ENCODE data around the gene ARFGAP1. TPM values are rescaled to one million over a fixed set of nuclear protein-coding genes. Genes with fewer than 3 reads are reported as not detected.

Gene ARFGAP1
- total and polyA plus RNA-seq, 2 experiments from 2014 or later = 41.5 to 95.5 TPM

GRCh38 chr20:63335711-63336110, 63.1 kb downstream of the ARFGAP1 start (continued):
- TF ChIP-seq ETS1 (IDR thresholded peaks at IDR 0.05) = no peak

- H3K4me2 ChIP-seq = no peak overlapping the region
- Mint-ChIP-seq H3K27ac (no peak overlapping the region), H3K4me1 (peaks cover 4% of the 10 kb centered on the region; the same call in 1 of the 3 replicates), H3K36me3 (ENCODE audit: low read depth) (peaks cover 22% of the 10 kb centered on the region), H3K27me3 (ENCODE audit: insufficient read depth, low read depth, poor library complexity) (peaks cover 33% of the 10 kb centered on the region), H3K4me3 (no peak overlapping the region), H3K9me3 (peaks cover 42% of the 10 kb centered on the region)
- no peak overlapping the region for H2AFZ ChIP-seq
- no peak for ATAC-seq
- H3K4me3 ChIP-seq = no peak overlapping the region
- no peaks in the 10 kb centered on the region for H3K27me3 ChIP-seq (ENCODE audit: insufficient read depth)
- DNase-seq (ENCODE audit: low spot score) = no peak
- H3K9me2 ChIP-seq (ENCODE audit: insufficient read depth) = peaks cover 3% of the 10 kb centered on the region; the same call in 1 of the 2 replicates
- H3K4me1 ChIP-seq (ENCODE audit: insufficient read depth) = no peaks in the 10 kb centered on the region
- no peak for TF ChIP-seq ZNF462 (CRISPR knock-in tag; IDR thresholded peaks at IDR 0.05)
- TF ChIP-seq CTCF (conservative IDR thresholded peaks at IDR 0.05; ENCODE audit: low read depth in 2 of 2) = no peak
- TF ChIP-seq ETS1 (IDR thresholded peaks at IDR 0.05) = no peak
- no peak for TF ChIP-seq ZNF114 (CRISPR knock-in tag; IDR thresholded peaks at IDR 0.05)
- no peak for TF ChIP-seq CREB1 (CRISPR knock-in tag; IDR thresholded peaks at IDR 0.05; ENCODE audit: low read depth)
- no peak for TF ChIP-seq POLR2AphosphoS5 (IDR thresholded peaks at IDR 0.05; ENCODE audit: low read depth)
- TF ChIP-seq REST (IDR thresholded peaks at IDR 0.05; ENCODE audit: unreplicated experiment) = no peak
- TF ChIP-seq JUNB (IDR thresholded peaks at IDR 0.05; ENCODE audit: unreplicated experiment) = no peak
- no peak for TF ChIP-seq ZNF331 (CRISPR knock-in tag; IDR thresholded peaks at IDR 0.05; ENCODE audit: low read depth)
- TF ChIP-seq EZH2 (IDR thresholded peaks at IDR 0.05; ENCODE audit: low read depth, unreplicated experiment) = no peak
- H3K27ac ChIP-seq (ENCODE audit: low read depth) = no peak overlapping the region
- no peaks in the 10 kb centered on the region for H4K20me1 ChIP-seq (replicated peaks; ENCODE audit: insufficient read depth)
- H3F3A ChIP-seq (replicated peaks; ENCODE audit: low read depth) = no peaks in the 10 kb centered on the region
- no peaks in the 10 kb centered on the region for H3K79me2 ChIP-seq (replicated peaks; ENCODE audit: insufficient read depth)
- no peaks in the 10 kb centered on the region for H3K36me3 ChIP-seq (ENCODE audit: insufficient read depth)
Observed at GRCh38 chr20:63336232-63336752, 63.7 kb downstream of the ARFGAP1 start.
